DMS153 (cell line): ENCODE results near the gene ASPSCR1.

ENCODE experiments used
- DNase-seq: peaks from one replicate; lab custom pipeline; 2025; lab: John Stamatoyannopoulos, UW

Gene ASPSCR1

GRCh38 chr17:82013341-82013740 is 35.9 kb downstream of the ASPSCR1 start:
- DNase-seq, result no peak

GRCh38 chr17:82013772-82014321 is 36.4 kb downstream of the ASPSCR1 start:
- DNase-seq, result no peak

- no peak for DNase-seq
Measured at GRCh38 chr17:82014432-82014831, 37.0 kb downstream of the ASPSCR1 start.

GRCh38 chr17:82014971-82015310 is 37.5 kb downstream of the ASPSCR1 start:
- no peak for DNase-seq

GRCh38 chr17:82015311-82015971 is 38.0 kb downstream of the ASPSCR1 start:
- DNase-seq, result no peak

GRCh38 chr17:82016061-82016874 is 38.8 kb downstream of the ASPSCR1 start:
- DNase-seq, result no peak

- DNase-seq, result no peak
Measured at GRCh38 chr17:82016875-82017459, 39.5 kb downstream of the ASPSCR1 start.

- no peak for DNase-seq
Measured at GRCh38 chr17:82017612-82018151, 40.3 kb downstream of the ASPSCR1 start.

GRCh38 chr17:82018152-82018988 is 40.9 kb downstream of the ASPSCR1 start:
- peak; percentile 42 for DNase-seq

GRCh38 chr17:82018989-82019689 is 41.7 kb downstream of the ASPSCR1 start:
- DNase-seq, result no peak

- no peak for DNase-seq
Measured at GRCh38 chr17:82019690-82020571, 42.5 kb downstream of the ASPSCR1 start.

- no peak for DNase-seq
Measured at GRCh38 chr17:82020572-82021106, 43.2 kb downstream of the ASPSCR1 start.

GRCh38 chr17:82021107-82021899 is 43.9 kb downstream of the ASPSCR1 start:
- DNase-seq, result peak; percentile 42

GRCh38 chr17:82021900-82022309 is 44.5 kb downstream of the ASPSCR1 start:
- no peak for DNase-seq

GRCh38 chr17:82022310-82022980 is 45.0 kb downstream of the ASPSCR1 start, which contains the start of gene CENPX:
CENPX (minus strand) TSS chr17:82022878; CDS start chr17:82022861, 17 bp downstream.
- DNase-seq, result no peak

- DNase-seq, result peak; percentile 99
Measured at GRCh38 chr17:82022981-82023446, 45.6 kb downstream of the ASPSCR1 start, which contains the start of gene LRRC45. LRRC45 (plus strand) TSS chr17:82023305; CDS start chr17:82023644, 339 bp downstream.

GRCh38 chr17:82023447-82024241 is 46.2 kb downstream of the ASPSCR1 start:
- DNase-seq, result no peak
